Frontal cortex (tissue), 4 donors: Measurements from ENCODE around the gene TAS2R1. TPM values are rescaled to one million over a fixed set of nuclear protein-coding genes. Genes with fewer than 3 reads are reported as not detected.

Source experiments
- DNase-seq, 2 donors: peaks; one replicate each; pipeline ENCODE4 v3.0.0; 2012; ENCODE audit warnings: low spot score in 2 of 2
- FAIRE-seq: peaks from 2 replicates; lab custom pipeline; 2012; peaks lifted over from hg19 to GRCh38; lab: Jason Lieb, UNC
- total RNA-seq: library from RNA; depleted of rRNA; stranded (reverse); fragments of >200 nt; gene quantifications from one replicate; pipeline ENCODE4 v1.2.3, GENCODE V29; 2014
- donor health status: control.
- donor health status: control.
- donor health status: control.

Gene TAS2R1
- total RNA-seq, 1 donor from 2014 or later: not detected

- no peak for FAIRE-seq
- no peak for DNase-seq
These were observed 33.9 kb downstream of the TAS2R1 start for GRCh38 chr5:9596171-9596780.

- FAIRE-seq (no peak), DNase-seq (no peak)
These were observed 35.2 kb downstream of the TAS2R1 start for GRCh38 chr5:9594913-9595312.

GRCh38 chr5:9589049-9589835, 40.9 kb downstream of the TAS2R1 start:
- DNase-seq (no peak), FAIRE-seq (no peak)

- no peak for FAIRE-seq
- DNase-seq: no peak
These were observed 41.9 kb downstream of the TAS2R1 start for GRCh38 chr5:9588254-9588653.

GRCh38 chr5:9587135-9587534, 43.0 kb downstream of the TAS2R1 start:
- no peak for FAIRE-seq

GRCh38 chr5:9582406-9582805, 47.7 kb downstream of the TAS2R1 start:
- FAIRE-seq (no peak), DNase-seq (no peak)

More at GRCh38 chr5:9587135-9587534, 43.0 kb downstream of the TAS2R1 start:
- no peak for DNase-seq

Other genes with a start within 250 kb of the TAS2R1 start
- gene SEMA5A, start 84.3 kb downstream of the TAS2R1 start, total RNA-seq: 9.0 TPM